Erythroblast (primary cell): ENCODE measurements around the gene POLA2.
A peak's percentile ranks its signal among the peaks of the same experiment; 100 is the strongest.

Source experiments
- DNase-seq, 2 experiments: peaks; one replicate each; lab custom pipeline; 2025; lab: John Stamatoyannopoulos, UW
- GATA1 ChIP-seq: IDR thresholded peaks from 2 replicates; pipeline ENCODE4 v1.6.1; 2011; ENCODE audit warnings: low read depth, mild to moderate bottlenecking, control low read depth, low read length, moderate library complexity
- POLR2A ChIP-seq: IDR thresholded peaks from 2 replicates; pipeline ENCODE4 v1.6.1; 2011; ENCODE audit warnings: mild to moderate bottlenecking, low read length

Gene POLA2, protein sequence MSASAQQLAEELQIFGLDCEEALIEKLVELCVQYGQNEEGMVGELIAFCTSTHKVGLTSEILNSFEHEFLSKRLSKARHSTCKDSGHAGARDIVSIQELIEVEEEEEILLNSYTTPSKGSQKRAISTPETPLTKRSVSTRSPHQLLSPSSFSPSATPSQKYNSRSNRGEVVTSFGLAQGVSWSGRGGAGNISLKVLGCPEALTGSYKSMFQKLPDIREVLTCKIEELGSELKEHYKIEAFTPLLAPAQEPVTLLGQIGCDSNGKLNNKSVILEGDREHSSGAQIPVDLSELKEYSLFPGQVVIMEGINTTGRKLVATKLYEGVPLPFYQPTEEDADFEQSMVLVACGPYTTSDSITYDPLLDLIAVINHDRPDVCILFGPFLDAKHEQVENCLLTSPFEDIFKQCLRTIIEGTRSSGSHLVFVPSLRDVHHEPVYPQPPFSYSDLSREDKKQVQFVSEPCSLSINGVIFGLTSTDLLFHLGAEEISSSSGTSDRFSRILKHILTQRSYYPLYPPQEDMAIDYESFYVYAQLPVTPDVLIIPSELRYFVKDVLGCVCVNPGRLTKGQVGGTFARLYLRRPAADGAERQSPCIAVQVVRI

DNA sequence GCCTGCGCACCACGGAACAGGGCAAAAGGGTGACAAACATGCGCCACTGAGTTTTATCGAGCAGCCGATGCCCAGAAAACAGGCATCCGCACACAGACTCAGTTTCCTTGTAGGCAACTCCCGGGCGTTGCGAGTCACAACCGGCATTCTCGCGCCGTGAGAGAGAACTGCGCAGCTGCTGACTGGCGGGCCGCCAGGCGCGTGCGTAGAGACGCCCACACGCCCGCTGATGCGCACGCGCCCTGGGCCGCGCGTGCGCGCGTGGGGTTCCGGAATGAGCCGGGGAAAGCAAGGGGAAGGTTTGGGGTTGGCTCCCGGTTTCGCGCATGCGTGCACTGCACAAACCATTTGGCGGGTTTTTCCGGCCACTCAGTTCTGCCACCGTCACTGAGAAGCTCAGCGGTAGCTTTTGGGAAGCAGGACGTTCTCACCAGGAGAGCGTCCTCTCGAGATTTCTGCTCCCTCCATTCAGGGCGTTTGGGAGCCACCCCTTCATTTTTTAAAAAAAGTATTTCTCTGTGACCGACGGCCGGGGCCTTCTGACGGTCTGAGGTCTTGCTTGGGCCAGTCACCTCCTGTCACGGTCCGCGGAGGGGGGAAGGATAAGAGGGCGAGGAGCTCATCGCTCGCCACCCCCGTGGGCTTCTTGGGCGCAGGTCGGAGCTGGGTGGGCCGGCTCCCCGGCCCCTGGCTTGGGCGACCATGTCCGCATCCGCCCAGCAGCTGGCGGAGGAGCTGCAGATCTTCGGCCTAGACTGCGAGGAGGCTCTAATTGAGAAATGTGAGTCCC is at the start of gene POLA2:
Gene POLA2 (plus strand): TSS at position 372 of the 790 bp plus-strand sequence. CDS start 331 bp downstream, at position 703.
- no peak for TF ChIP-seq GATA1
- TF ChIP-seq POLR2A = peak; percentile 95

GRCh38 chr11:65212226-65212801 is 49.4 kb upstream of the POLA2 start:
- peak; percentile 65 to 67 for DNase-seq
- TF ChIP-seq POLR2A (no peak), GATA1 (no peak)

More for the DNA sequence above, at the start of gene POLA2:
- DNase-seq = peak; percentile 97 to 99

DNA sequence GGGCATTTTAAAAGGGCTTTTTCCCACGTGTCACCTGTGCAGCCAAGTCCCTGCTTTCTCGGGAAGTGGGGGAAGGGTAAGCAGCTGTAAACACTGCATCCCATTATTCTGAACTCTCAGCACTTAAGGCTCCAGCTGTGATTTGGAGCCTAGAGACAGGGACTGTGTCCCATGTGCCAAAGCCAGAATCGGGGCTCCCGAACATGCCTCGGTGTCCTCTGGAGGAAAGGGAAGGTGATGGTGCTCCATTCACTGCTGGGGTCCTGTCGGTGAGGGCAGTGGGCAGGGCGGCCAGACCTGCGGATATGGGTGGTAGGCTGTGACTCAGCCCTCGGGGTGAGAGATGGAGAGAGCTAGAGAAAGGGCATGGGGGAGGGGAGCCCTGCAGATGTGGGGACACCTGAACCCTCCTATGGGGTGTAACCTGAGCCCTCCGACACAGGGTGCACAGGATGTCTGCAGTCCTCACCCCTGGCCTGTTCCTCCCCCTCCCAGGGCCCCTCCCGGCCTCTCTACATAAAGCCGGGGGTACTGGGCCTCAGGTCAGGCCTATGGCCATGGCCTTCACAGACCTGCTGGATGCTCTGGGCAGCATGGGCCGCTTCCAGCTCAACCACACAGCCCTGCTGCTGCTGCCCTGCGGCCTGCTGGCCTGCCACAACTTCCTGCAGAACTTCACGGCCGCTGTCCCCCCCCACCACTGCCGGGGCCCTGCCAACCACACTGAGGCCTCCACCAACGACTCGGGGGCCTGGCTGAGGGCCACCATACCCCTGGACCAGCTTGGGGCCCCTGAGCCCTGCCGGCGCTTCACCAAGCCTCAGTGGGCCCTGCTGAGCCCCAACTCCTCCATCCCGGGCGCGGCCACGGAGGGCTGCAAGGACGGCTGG is 48.2 kb upstream of the POLA2 start:
- no peak for TF ChIP-seq GATA1
- DNase-seq = no peak

DNA sequence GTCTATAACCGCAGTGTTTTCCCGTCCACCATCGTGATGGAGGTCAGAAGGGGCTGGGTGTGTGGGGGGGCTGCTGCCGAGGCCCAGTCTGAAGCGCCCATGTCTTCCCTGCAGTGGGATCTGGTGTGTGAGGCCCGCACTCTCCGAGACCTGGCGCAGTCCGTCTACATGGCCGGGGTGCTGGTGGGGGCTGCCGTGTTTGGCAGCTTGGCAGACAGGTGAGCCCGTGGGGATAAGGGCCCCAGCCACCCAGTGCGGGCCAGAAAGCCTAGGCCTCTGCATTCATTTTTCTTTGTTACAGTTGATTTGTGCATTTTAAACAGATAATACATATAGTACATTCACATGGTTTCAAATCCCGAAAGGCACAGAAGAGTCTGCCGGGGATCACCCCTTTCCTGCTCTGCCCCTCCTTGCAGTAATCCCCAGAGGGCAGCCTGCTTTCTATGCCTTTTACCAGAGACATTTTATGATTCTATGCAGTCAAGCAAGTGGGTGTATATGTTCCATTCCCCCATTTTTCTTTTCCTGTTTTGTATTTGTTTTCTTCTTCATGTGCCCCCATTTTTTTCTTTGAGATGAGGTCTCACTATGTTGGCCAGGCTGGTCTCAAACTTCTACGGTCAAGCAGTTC is 47.4 kb upstream of the POLA2 start:
- TF ChIP-seq GATA1 (no peak), POLR2A (no peak)
- DNase-seq = no peak

DNA sequence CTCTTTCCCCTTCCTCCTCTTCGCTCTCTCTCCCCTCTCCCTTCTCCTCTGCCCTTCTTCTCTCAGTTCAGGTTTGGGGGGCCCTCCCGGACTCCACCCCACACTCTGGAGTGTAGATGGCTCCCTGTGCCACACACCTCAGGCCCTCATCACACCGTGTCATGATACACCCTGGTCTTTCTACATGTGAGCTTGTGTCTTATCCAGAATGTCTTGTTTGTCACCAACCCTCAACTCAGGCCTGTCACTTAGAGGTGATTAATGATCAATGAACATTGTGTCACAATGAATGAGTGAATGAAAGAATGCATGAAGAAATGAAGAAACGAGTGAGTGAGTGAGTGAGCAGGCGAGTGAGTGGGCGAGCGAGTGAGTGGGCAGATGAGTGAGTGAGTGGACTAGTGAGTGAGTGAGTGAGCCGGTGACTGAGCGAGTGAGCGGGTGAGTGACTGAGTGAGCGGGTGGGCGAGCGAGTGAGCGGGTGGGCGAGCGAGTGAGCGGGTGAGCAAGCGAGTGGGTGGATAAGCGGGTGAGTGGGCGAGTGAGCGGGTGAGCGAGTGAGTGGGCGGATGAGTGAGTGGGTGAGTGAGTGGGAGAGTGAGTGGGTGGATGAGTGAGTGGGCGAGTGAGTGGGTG is 46.2 kb upstream of the POLA2 start:
- DNase-seq = peak; percentile 29 to 60

DNA sequence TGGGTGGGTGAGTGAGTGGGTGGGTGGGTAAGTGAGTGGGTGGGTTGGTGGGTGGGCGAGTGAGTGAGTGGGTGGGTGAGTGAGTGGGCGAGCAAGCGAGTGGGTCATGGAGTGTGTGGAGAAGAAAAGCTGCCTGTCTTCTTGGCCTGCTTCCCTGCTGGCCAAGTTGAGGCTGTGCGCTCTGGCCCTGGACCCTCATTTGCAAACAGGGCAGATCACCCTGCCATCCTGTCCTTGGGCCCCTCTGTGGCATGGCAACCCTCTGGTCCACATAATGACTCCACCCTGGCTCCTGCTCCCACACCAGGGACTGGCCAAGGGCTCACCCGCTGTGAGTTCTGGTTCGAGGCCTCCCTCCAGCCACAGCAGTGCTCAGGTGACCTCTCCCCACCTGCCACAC is 44.9 kb upstream of the POLA2 start:
- DNase-seq = peak in 1 of 2 experiments; percentile 31
- no peak for TF ChIP-seq POLR2A
- no peak for TF ChIP-seq GATA1

More for the DNA sequence above, 46.2 kb upstream of the POLA2 start:
- TF ChIP-seq GATA1 = no peak
- TF ChIP-seq POLR2A = no peak

DNA sequence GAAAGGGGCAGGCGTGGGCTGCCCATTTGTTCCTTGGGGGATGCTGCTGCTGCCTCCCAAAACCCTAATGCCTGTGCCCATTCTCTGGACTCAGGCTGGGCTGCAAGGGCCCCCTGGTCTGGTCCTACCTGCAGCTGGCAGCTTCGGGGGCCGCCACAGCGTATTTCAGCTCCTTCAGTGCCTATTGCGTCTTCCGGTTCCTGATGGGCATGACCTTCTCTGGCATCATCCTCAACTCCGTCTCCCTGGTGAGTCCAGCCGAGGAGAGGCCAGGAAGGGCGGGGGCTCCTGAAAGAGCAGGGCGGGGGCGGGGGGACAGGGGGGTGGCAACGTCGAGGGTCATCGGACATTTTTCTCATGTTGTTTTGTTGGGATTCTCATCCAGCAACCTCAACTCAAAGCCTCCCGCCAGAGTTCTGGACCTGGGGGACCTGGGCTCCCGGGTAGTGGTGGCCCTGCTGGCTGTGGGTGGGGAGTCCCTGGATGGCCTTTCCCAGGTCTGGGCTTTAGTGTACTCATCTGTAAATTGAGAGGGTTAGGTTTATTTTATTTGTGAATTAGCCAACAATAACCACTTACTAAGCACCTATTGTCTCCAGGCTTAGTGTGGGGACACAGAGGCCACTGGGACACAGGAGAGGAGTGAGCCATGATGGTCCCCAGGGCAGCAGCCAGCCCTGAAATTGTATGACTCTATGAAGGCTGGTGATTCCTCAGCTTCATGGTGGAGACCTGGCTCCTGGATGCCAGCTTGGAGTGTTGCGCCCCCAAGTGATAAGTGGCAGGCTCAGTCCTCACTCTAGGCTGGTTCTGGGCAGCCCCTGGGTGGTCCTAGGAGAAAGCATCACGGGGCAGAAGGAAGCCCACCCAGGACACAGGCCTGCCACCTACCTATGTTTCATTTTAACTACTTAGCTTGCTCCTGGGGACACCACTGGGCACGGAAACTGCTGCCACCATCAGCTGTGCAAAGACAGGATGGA is 44.0 kb upstream of the POLA2 start:
- DNase-seq = no peak
- TF ChIP-seq POLR2A = no peak
- TF ChIP-seq GATA1 = no peak

GRCh38 chr11:65218446-65218845 is 43.3 kb upstream of the POLA2 start:
- DNase-seq = no peak
- TF ChIP-seq POLR2A (no peak), GATA1 (no peak)

GRCh38 chr11:65219930-65220213 is 41.9 kb upstream of the POLA2 start:
- TF ChIP-seq POLR2A (no peak), GATA1 (no peak)
- no peak for DNase-seq

- no peak for DNase-seq
- TF ChIP-seq GATA1 = no peak
Observed at GRCh38 chr11:65221026-65221425, 40.7 kb upstream of the POLA2 start.

DNA sequence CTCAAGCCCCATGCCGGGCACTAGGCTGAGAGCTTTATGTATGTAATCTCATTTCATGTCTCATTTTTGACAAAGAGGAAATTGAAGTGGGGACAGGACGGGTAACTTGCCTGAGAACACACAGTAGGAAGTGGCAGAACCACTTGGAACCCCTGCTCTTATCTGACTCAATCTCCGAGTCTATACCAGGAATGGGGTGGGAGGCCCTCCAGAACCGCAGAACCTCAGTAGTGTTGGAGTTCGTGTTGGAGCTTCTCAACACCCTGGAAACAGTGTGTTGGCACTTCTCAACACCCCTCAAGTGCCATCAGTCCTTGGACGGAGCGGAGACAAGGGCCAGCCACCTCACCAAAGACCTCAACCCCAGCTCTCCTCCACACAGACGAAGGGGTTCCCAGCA is 38.8 kb upstream of the POLA2 start:
- TF ChIP-seq POLR2A = no peak
- TF ChIP-seq GATA1 = no peak
- DNase-seq = no peak
